Calu3 (cell line): ENCODE measurements around the gene GSTK1. TPM values are rescaled to one million over a fixed set of nuclear protein-coding genes. Genes with fewer than 3 reads are reported as not detected.

ENCODE experiments used
- BruUV-seq: library from RNA; stranded (reverse); fragments of 400-500 nt; replicated peaks from 2 replicates; lab custom pipeline; 2021; lab: Mats Ljungman, UMichigan
- CTCF ChIA-PET: fragments of 300-600 bp; sonication (Branson Sonifier 250); formaldehyde crosslinking; loops from one replicate; lab custom pipeline; 2022; ENCODE audit warnings: antibody characterized with exemption; lab: Charles Lee
- DNase-seq: peaks from one replicate; pipeline ENCODE4 v3.0.0; 2022
- H3K27ac Mint-ChIP-seq: one replicate; pipeline ENCODE4 v1.8.0; 2022; ENCODE audit warnings: mixed read lengths; ENCODE audit not compliant: unreplicated experiment
- H3K27me3 Mint-ChIP-seq: one replicate; pipeline ENCODE4 v1.8.0; 2022; ENCODE audit warnings: mixed read lengths; ENCODE audit not compliant: unreplicated experiment
- H3K36me3 Mint-ChIP-seq: one replicate; pipeline ENCODE4 v1.8.0; 2022; ENCODE audit warnings: mild to moderate bottlenecking, moderate library complexity, mixed read lengths; ENCODE audit not compliant: insufficient read depth, unreplicated experiment
- H3K4me1 Mint-ChIP-seq: one replicate; pipeline ENCODE4 v1.8.0; 2022; ENCODE audit warnings: mild to moderate bottlenecking, low read depth, mixed read lengths; ENCODE audit not compliant: unreplicated experiment
- H3K4me3 Mint-ChIP-seq: one replicate; pipeline ENCODE4 v1.8.0; 2022; ENCODE audit warnings: mild to moderate bottlenecking, low read depth, moderate library complexity, mixed read lengths; ENCODE audit not compliant: unreplicated experiment
- H3K9me3 Mint-ChIP-seq: one replicate; pipeline ENCODE4 v1.8.0; 2022; ENCODE audit warnings: low read depth, mixed read lengths; ENCODE audit not compliant: unreplicated experiment
- CTCF ChIP-seq: fragments of 200-600 bp; IDR thresholded peaks from one replicate; pipeline ENCODE4 v1.8.0; 2022; ENCODE audit warnings: antibody characterized with exemption; ENCODE audit not compliant: unreplicated experiment
- intact Hi-C: fragments of 100-400 bp; cut with micrococcal nuclease; formaldehyde crosslinking; loops from one replicate; pipeline ENCODE4 v1.10.0; 2022; ENCODE audit not compliant: unreplicated experiment
- total RNA-seq: library from RNA; stranded (reverse); gene quantifications from 2 replicates; pipeline ENCODE4 v1.2.3, GENCODE V29; 2022

The GSTK1 gene
- total RNA-seq, 1 experiment from 2014 or later = 109 TPM

GRCh38 chr7:143283381-143283780 lies 20.1 kb downstream of the GSTK1 start:
- TF ChIP-seq CTCF = no peak
- intact Hi-C loops = no loop called here
- H3K36me3 Mint-ChIP-seq = peaks cover 39% of the 10 kb centered on the region
- peak overlapping the region; percentile 64 for H3K27ac Mint-ChIP-seq
- no peaks in the 10 kb centered on the region for H3K27me3 Mint-ChIP-seq
- no peak for DNase-seq
- peaks cover 3% of the 10 kb centered on the region for H3K9me3 Mint-ChIP-seq
- CTCF ChIA-PET = interaction anchor here (0.5 kb wide), 1 partner anchor 12 kb away, joined by 3 read pairs; no protein-coding TSS in a partner anchor
- H3K4me1 Mint-ChIP-seq = peaks cover 51% of the 10 kb centered on the region
- peak overlapping the region; percentile 85 for H3K4me3 Mint-ChIP-seq
- no TSS peak for BruUV-seq

GRCh38 chr7:143284591-143285469 lies 21.6 kb downstream of the GSTK1 start, which contains the start of gene TMEM139:
TSS of gene TMEM139 (plus strand) at chr7:143284958. CDS start at chr7:143285958, 1,000 bp downstream.
- Mint-ChIP-seq H3K4me1 (peaks cover 48% of the 10 kb centered on the region), H3K9me3 (peaks cover 3% of the 10 kb centered on the region), H3K27ac (peak within 1 kb of the TSS; percentile 64), H3K36me3 (peaks cover 54% of the 10 kb centered on the region), H3K4me3 (peak within 1 kb of the TSS; percentile 85), H3K27me3 (no peaks in the 10 kb centered on the region)
- BruUV-seq = no TSS peak
- DNase-seq = peak; percentile 81
- CTCF ChIA-PET = no interaction called here
- intact Hi-C loops = no loop called here
- TF ChIP-seq CTCF = no peak

- Mint-ChIP-seq H3K4me3 (peak overlapping the region; percentile 85), H3K4me1 (peaks cover 46% of the 10 kb centered on the region), H3K27ac (peak overlapping the region; percentile 64), H3K9me3 (peaks cover 3% of the 10 kb centered on the region), H3K36me3 (peaks cover 56% of the 10 kb centered on the region), H3K27me3 (no peaks in the 10 kb centered on the region)
- peak; percentile 83 for DNase-seq
- no peak for TF ChIP-seq CTCF
- no TSS peak for BruUV-seq
- intact Hi-C loops = no loop called here
- CTCF ChIA-PET = interaction anchor here (0.7 kb wide), 1 partner anchor 11 kb away, joined by 3 read pairs; no protein-coding TSS in a partner anchor
Measured at GRCh38 chr7:143285470-143285778, 22.2 kb downstream of the GSTK1 start.

- no peak for DNase-seq
- BruUV-seq = no TSS peak
- CTCF ChIA-PET = interaction anchor here (0.7 kb wide), 2 partner anchors 10 to 31 kb away, joined by 3 to 10 read pairs; no protein-coding TSS in a partner anchor
- Mint-ChIP-seq H3K36me3 (peaks cover 56% of the 10 kb centered on the region), H3K9me3 (peaks cover 3% of the 10 kb centered on the region), H3K4me3 (peak overlapping the region; percentile 85), H3K27me3 (no peaks in the 10 kb centered on the region), H3K4me1 (peaks cover 43% of the 10 kb centered on the region), H3K27ac (peak overlapping the region; percentile 64)
- TF ChIP-seq CTCF = no peak
- intact Hi-C loops = no loop called here
Measured at GRCh38 chr7:143285806-143286521, 22.7 kb downstream of the GSTK1 start.
